HEK293 (cell line): Measurements from ENCODE around the gene ENDOV.

Experiments used
- CTCF ChIP-seq: fragments of 450-650 bp; formaldehyde crosslinking; IDR thresholded peaks from 2 replicates; pipeline ENCODE4 v1.5.1; 2016; ENCODE audit warnings: missing biosample characterization, missing genetic modification characterization
- MEIS1 ChIP-seq: sonication (generic); formaldehyde crosslinking; IDR thresholded peaks from 2 replicates; pipeline ENCODE4 v1.8.1; 2022; ENCODE audit warnings: missing genetic modification reagents, mild to moderate bottlenecking, borderline replicate concordance
- ZNF132 ChIP-seq: fragments of 450-650 bp; formaldehyde crosslinking; IDR thresholded peaks from 2 replicates; pipeline ENCODE4 v1.5.1; 2017; ENCODE audit warnings: missing biosample characterization, missing genetic modification characterization, borderline replicate concordance
- ZNF311 ChIP-seq: fragments of 450-650 bp; formaldehyde crosslinking; IDR thresholded peaks from 2 replicates; pipeline ENCODE4 v1.5.1; 2017; ENCODE audit warnings: missing biosample characterization, missing genetic modification characterization, borderline replicate concordance
- ZNF785 ChIP-seq: fragments of 450-650 bp; formaldehyde crosslinking; IDR thresholded peaks from 2 replicates; pipeline ENCODE4 v1.5.1; 2016; ENCODE audit warnings: missing biosample characterization, missing genetic modification characterization

- TF ChIP-seq ZNF785 (tag by site-specific recombination) (no peak), CTCF (tag by site-specific recombination) (no peak), ZNF311 (tag by site-specific recombination) (no peak), MEIS1 (CRISPR knock-in tag) (no peak), ZNF132 (tag by site-specific recombination) (no peak)
Observed at GRCh38 chr17:80482058-80482318, 67.0 kb downstream of the ENDOV start.
